IMR-90 (cell line): Measurements from ENCODE around the gene PSMB11. TPM values are rescaled to one million over a fixed set of nuclear protein-coding genes. Genes with fewer than 3 reads are reported as not detected.

Experiments used
- ATAC-seq: fragments of 200-7000 bp; cut with Tn5 transposase; 2 replicates; pipeline ENCODE4 v1.9.1; 2020; ENCODE audit warnings: low read depth, mild to moderate bottlenecking, moderate library complexity
- BruUV-seq: library from RNA; stranded (reverse); fragments of 400-500 nt; replicated peaks from 2 replicates; lab custom pipeline; 2021; lab: Mats Ljungman, UMichigan
- CTCF ChIA-PET: fragments of 300-600 bp; formaldehyde crosslinking; extraction: SDS; loops from one replicate; lab custom pipeline; 2021; ENCODE audit warnings: antibody characterized with exemption; lab: Yijun Ruan, JAX
- POLR2A ChIA-PET: fragments of 300-600 bp; sonication (Branson Sonifier 250); formaldehyde crosslinking; loops from one replicate; lab custom pipeline; 2022; ENCODE audit warnings: antibody characterized with exemption; ENCODE audit not compliant: unreplicated experiment; lab: Charles Lee
- DNase-seq: peaks from one replicate; pipeline ENCODE4 v3.0.0; 2013
- H2AFZ ChIP-seq: replicated peaks from 2 replicates; pipeline ENCODE3; 2013; ENCODE audit warnings: low read length, mild to moderate bottlenecking; ENCODE audit not compliant: poor library complexity
- H2AK5ac ChIP-seq: 2 replicates; pipeline ENCODE4 v1.6.1; 2013; ENCODE audit warnings: low read depth, low read length, inconsistent platforms
- H2AK9ac ChIP-seq: replicated peaks from 2 replicates; pipeline ENCODE3; 2013; ENCODE audit warnings: mild to moderate bottlenecking, low read depth, low read length, moderate library complexity; ENCODE audit not compliant: poor library complexity
- H2BK120ac ChIP-seq: 2 replicates; pipeline ENCODE4 v1.6.1; 2013; ENCODE audit warnings: low read depth, low read length, inconsistent platforms
- H2BK15ac ChIP-seq: 3 replicates; pipeline ENCODE4 v1.6.1; 2013; ENCODE audit warnings: low read depth, low read length, inconsistent platforms
- H2BK20ac ChIP-seq: 2 replicates; pipeline ENCODE4 v1.6.1; 2013; ENCODE audit warnings: low read depth, mild to moderate bottlenecking, inconsistent platforms, low read length, moderate library complexity
- H2BK5ac ChIP-seq: 2 replicates; pipeline ENCODE4 v1.6.1; 2013; ENCODE audit warnings: mild to moderate bottlenecking, low read depth, low read length, inconsistent platforms; ENCODE audit not compliant: poor library complexity, severe bottlenecking
- H3K14ac ChIP-seq: replicated peaks from 2 replicates; pipeline ENCODE4 v1.6.1; 2013; ENCODE audit warnings: low read depth, low read length, inconsistent platforms
- H3K18ac ChIP-seq: 2 replicates; pipeline ENCODE4 v1.6.1; 2013; ENCODE audit warnings: low read depth, low read length, control low read depth
- H3K23ac ChIP-seq: 2 replicates; pipeline ENCODE4 v1.6.1; 2013; ENCODE audit warnings: low read depth, low read length, inconsistent platforms
- H3K27ac ChIP-seq: 2 replicates; pipeline ENCODE4 v1.5.1; 2013; ENCODE audit warnings: mild to moderate bottlenecking, control low read depth, low read length; ENCODE audit not compliant: insufficient read depth
- H3K27me3 ChIP-seq: 2 replicates; pipeline ENCODE4 v1.6.1; 2013; ENCODE audit warnings: low read length; ENCODE audit not compliant: control insufficient read depth, insufficient read depth
- H3K36me3 ChIP-seq: 2 replicates; pipeline ENCODE4 v1.6.1; 2013; ENCODE audit warnings: low read length, mixed read lengths; ENCODE audit not compliant: control insufficient read depth, insufficient read depth
- H3K4ac ChIP-seq: 2 replicates; pipeline ENCODE4 v1.6.1; 2013; ENCODE audit warnings: low read depth, low read length, inconsistent platforms
- H3K4me1 ChIP-seq: 2 replicates; pipeline ENCODE4 v1.6.1; 2013; ENCODE audit warnings: low read length, mixed read lengths; ENCODE audit not compliant: control insufficient read depth, insufficient read depth
- H3K4me2 ChIP-seq: 2 replicates; pipeline ENCODE4 v1.6.1; 2013; ENCODE audit warnings: low read depth, mild to moderate bottlenecking, control low read depth, low read length, moderate library complexity
- H3K4me3 ChIP-seq: 2 replicates; pipeline ENCODE4 v1.5.1; 2013; ENCODE audit warnings: low read depth, mild to moderate bottlenecking, control low read depth, low read length, moderate library complexity; ENCODE audit not compliant: insufficient read depth
- H3K56ac ChIP-seq: 2 replicates; pipeline ENCODE4 v1.6.1; 2013; ENCODE audit warnings: low read length, inconsistent platforms; ENCODE audit not compliant: insufficient read depth; ENCODE audit errors: extremely low read depth
- H3K79me1 ChIP-seq, 2 experiments: 2 replicates each; pipeline ENCODE4 v1.6.1; 2013; ENCODE audit warnings: low read length in 2 of 2, inconsistent platforms in 1 of 2, low read depth in 1 of 2
- H3K9ac ChIP-seq: 2 replicates; pipeline ENCODE4 v1.6.1; 2013; ENCODE audit warnings: low read depth, low read length, control low read depth
- H3K9me1 ChIP-seq: 2 replicates; pipeline ENCODE4 v1.6.1; 2013; ENCODE audit warnings: low read length, inconsistent platforms; ENCODE audit not compliant: insufficient read depth
- H3K9me3 ChIP-seq: 2 replicates; pipeline ENCODE4 v1.6.1; 2013; ENCODE audit warnings: low read length; ENCODE audit not compliant: control insufficient read depth, insufficient read depth
- H4K20me1 ChIP-seq: 2 replicates; pipeline ENCODE4 v1.6.1; 2013; ENCODE audit warnings: low read length, inconsistent platforms; ENCODE audit not compliant: insufficient read depth
- H4K5ac ChIP-seq: 2 replicates; pipeline ENCODE4 v1.6.1; 2013; ENCODE audit warnings: mild to moderate bottlenecking, low read depth, low read length, control low read depth
- H4K8ac ChIP-seq, 2 experiments: 2 replicates each; pipeline ENCODE4 v1.6.1; 2013; ENCODE audit warnings: low read depth in 2 of 2, low read length in 2 of 2, control low read depth in 1 of 2, inconsistent platforms in 1 of 2
- H4K91ac ChIP-seq: 2 replicates; pipeline ENCODE4 v1.6.1; 2013; ENCODE audit warnings: low read depth, low read length, inconsistent platforms; ENCODE audit not compliant: insufficient read depth
- BHLHE40 ChIP-seq: fragments of 150-350 bp; IDR thresholded peaks from 2 replicates; pipeline ENCODE4 v1.6.1; 2016; ENCODE audit warnings: mild to moderate bottlenecking, low read depth, low read length
- CEBPB ChIP-seq: IDR thresholded peaks from 2 replicates; pipeline ENCODE4 v1.6.1; 2012; ENCODE audit warnings: low read depth, low read length, improper control_type of control experiment
- CHD1 ChIP-seq: IDR thresholded peaks from 2 replicates; pipeline ENCODE4 v1.6.1; 2012; ENCODE audit warnings: low read depth, low read length, improper control_type of control experiment
- ELK1 ChIP-seq: fragments of 150-350 bp; IDR thresholded peaks from 2 replicates; pipeline ENCODE4 v1.6.1; 2016; ENCODE audit warnings: low read depth, mild to moderate bottlenecking, low read length, moderate library complexity, borderline replicate concordance
- FOS ChIP-seq: fragments of 150-350 bp; IDR thresholded peaks from 2 replicates; pipeline ENCODE4 v1.6.1; 2016; ENCODE audit warnings: low read depth, low read length
- MAFK ChIP-seq: IDR thresholded peaks from 2 replicates; pipeline ENCODE4 v1.6.1; 2012; ENCODE audit warnings: low read depth, low read length, improper control_type of control experiment
- MAZ ChIP-seq: IDR thresholded peaks from 2 replicates; pipeline ENCODE4 v1.6.1; 2012; ENCODE audit warnings: low read depth, mild to moderate bottlenecking, low read length, improper control_type of control experiment, moderate library complexity, borderline replicate concordance
- NFE2L2 ChIP-seq: fragments of 150-350 bp; IDR thresholded peaks from 2 replicates; pipeline ENCODE4 v1.6.1; 2016; ENCODE audit warnings: low read depth, mild to moderate bottlenecking, low read length
- RAD21 ChIP-seq: IDR thresholded peaks from 2 replicates; pipeline ENCODE4 v1.6.1; 2012; ENCODE audit warnings: low read length, improper control_type of control experiment
- RCOR1 ChIP-seq: IDR thresholded peaks from 2 replicates; pipeline ENCODE4 v1.6.1; 2012; ENCODE audit warnings: mild to moderate bottlenecking, low read length, improper control_type of control experiment; ENCODE audit not compliant: insufficient replicate concordance
- RFX5 ChIP-seq: IDR thresholded peaks from 2 replicates; pipeline ENCODE4 v1.8.0; 2012; ENCODE audit warnings: low read depth, mild to moderate bottlenecking, low read length, moderate library complexity
- SMC3 ChIP-seq: fragments of 150-350 bp; IDR thresholded peaks from 2 replicates; pipeline ENCODE4 v1.6.1; 2016; ENCODE audit warnings: low read depth, mild to moderate bottlenecking, antibody characterized with exemption, low read length, moderate library complexity
- WGBS, 2 experiments: methylation state at CpG; one replicate each; pipeline versions ENCODE4 v1.1.5 to v1.1.7; 2013; ENCODE audit warnings: missing lambda C conversion rate in 2 of 2; ENCODE audit not compliant: insufficient read length in 1 of 2; ENCODE audit errors: extremely low coverage in 2 of 2; 5-methylcytosine and 5-hydroxymethylcytosine counted together
- dilution Hi-C: fragments of 300-500 bp; cut with HindIII; formaldehyde crosslinking; loops from one replicate; pipeline ENCODE4 v1.14.3; 2018; ENCODE audit warnings: low sequenced_read_pairs; ENCODE audit not compliant: unreplicated experiment
- in situ Hi-C: fragments of 300-500 bp; cut with MboI; formaldehyde crosslinking; loops from 3 replicates; pipeline ENCODE4 v1.14.3; 2019; ENCODE audit warnings: low sequenced_read_pairs, inconsistent platforms, mixed read lengths
- intact Hi-C: fragments of 100-400 bp; cut with micrococcal nuclease; formaldehyde crosslinking; loops from 2 replicates; pipeline ENCODE4 v1.10.0; 2022
- polyA plus RNA-seq, 3 experiments: library from polyadenylated mRNA; depleted of rRNA; stranded (reverse); fragments of >200 nt; gene quantifications; 2 replicates each; pipeline ENCODE4 v1.2.3, GENCODE V29; 2012; ENCODE audit warnings: low replicate concordance in 1 of 3
- total RNA-seq: library from RNA; depleted of rRNA; stranded (reverse); fragments of >200 nt; gene quantifications from 2 replicates; pipeline ENCODE4 v1.2.3, GENCODE V29; 2012
- TF ChIP-seq, protein P1 (sequence below): conservative IDR thresholded peaks from 2 replicates; pipeline ENCODE4 v1.5.1; 2012; ENCODE audit warnings: mild to moderate bottlenecking, low read depth, low read length, improper control_type of control experiment
- TF ChIP-seq, protein P2 (sequence below): fragments of 150-350 bp; IDR thresholded peaks from 2 replicates; pipeline ENCODE4 v1.6.1; 2017; ENCODE audit warnings: mild to moderate bottlenecking, antibody characterized with exemption, low read length, low read depth

The PSMB11 gene
- total and polyA plus RNA-seq, 2 of the 4 experiments (the other 2 are of a cell fraction), result not detected

GRCh38 chr14:23062002-23062401, 20.0 kb downstream of the PSMB11 start:
- CTCF ChIA-PET, result interaction anchor here (0.6 to 1.8 kb wide), 5 partner anchors 13 to 176 kb away, joined by 3 to 8 read pairs (median 3); partner anchors contain the start of gene RNF212B
- TF ChIP-seq ELK1, result no peak
- no peak for TF ChIP-seq CHD1
- no peak for TF ChIP-seq MAFK
- peak; percentile 74; the same call in 1 of the 2 replicates for TF ChIP-seq FOS
- no peak for TF ChIP-seq NFE2L2
- TF ChIP-seq, protein P1, sequence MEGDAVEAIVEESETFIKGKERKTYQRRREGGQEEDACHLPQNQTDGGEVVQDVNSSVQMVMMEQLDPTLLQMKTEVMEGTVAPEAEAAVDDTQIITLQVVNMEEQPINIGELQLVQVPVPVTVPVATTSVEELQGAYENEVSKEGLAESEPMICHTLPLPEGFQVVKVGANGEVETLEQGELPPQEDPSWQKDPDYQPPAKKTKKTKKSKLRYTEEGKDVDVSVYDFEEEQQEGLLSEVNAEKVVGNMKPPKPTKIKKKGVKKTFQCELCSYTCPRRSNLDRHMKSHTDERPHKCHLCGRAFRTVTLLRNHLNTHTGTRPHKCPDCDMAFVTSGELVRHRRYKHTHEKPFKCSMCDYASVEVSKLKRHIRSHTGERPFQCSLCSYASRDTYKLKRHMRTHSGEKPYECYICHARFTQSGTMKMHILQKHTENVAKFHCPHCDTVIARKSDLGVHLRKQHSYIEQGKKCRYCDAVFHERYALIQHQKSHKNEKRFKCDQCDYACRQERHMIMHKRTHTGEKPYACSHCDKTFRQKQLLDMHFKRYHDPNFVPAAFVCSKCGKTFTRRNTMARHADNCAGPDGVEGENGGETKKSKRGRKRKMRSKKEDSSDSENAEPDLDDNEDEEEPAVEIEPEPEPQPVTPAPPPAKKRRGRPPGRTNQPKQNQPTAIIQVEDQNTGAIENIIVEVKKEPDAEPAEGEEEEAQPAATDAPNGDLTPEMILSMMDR, result 0 out of 2 replicates have a peak, but pooled peaks have one; percentile 11
- no peak for TF ChIP-seq RFX5
- TF ChIP-seq, protein P2, sequence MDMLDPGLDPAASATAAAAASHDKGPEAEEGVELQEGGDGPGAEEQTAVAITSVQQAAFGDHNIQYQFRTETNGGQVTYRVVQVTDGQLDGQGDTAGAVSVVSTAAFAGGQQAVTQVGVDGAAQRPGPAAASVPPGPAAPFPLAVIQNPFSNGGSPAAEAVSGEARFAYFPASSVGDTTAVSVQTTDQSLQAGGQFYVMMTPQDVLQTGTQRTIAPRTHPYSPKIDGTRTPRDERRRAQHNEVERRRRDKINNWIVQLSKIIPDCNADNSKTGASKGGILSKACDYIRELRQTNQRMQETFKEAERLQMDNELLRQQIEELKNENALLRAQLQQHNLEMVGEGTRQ, result peak; percentile 62
- TF ChIP-seq MAZ, result peak; percentile 79; the same call in 1 of the 2 replicates
- no peak for TF ChIP-seq SMC3
- no peak for TF ChIP-seq RAD21
- TF ChIP-seq BHLHE40, result peak; percentile 96
- peak; percentile 80 for TF ChIP-seq CEBPB
- no peak for TF ChIP-seq RCOR1

More at GRCh38 chr14:23062002-23062401, 20.0 kb downstream of the PSMB11 start:
- no peak overlapping the region for H3K9ac ChIP-seq
- no peak overlapping the region for H4K5ac ChIP-seq
- peak overlapping the region; percentile 44; the same call in 1 of the 2 replicates for H3K56ac ChIP-seq
- H3K4ac ChIP-seq, result peak overlapping the region; percentile 79
- H3K9me1 ChIP-seq, result peaks cover 8% of the 10 kb centered on the region; the same call in 1 of the 2 replicates
- DNase-seq (peak; percentile 95), ATAC-seq (peak; percentile 54)
- peak overlapping the region; percentile 6; the same call in 1 of the 2 replicates for H3K4me2 ChIP-seq
- in situ Hi-C loops (loop anchor here (10.0 kb wide), 1 partner anchor 507 kb away; no protein-coding TSS in a partner anchor), intact Hi-C loops (loop anchor here (2.0 kb wide), 1 partner anchor 133 kb away; the partner anchor contains the start of gene PRMT5), dilution Hi-C loops (no loop called here)
- no CpG with 5 or more reads among the region's 4 CpGs for WGBS, 2 experiments
- POLR2A ChIA-PET, result interaction anchor here (0.6 to 1.7 kb wide), 4 partner anchors 10 to 134 kb away, joined by 4 to 12 read pairs (median 7); no protein-coding TSS in a partner anchor
- H4K20me1 ChIP-seq, result peaks cover 30% of the 10 kb centered on the region
- peak overlapping the region; percentile 20; the same call in 1 of the 2 replicates for H3K14ac ChIP-seq
- BruUV-seq, result no TSS peak
- H3K23ac ChIP-seq, result no peak overlapping the region
- H3K9me3 ChIP-seq, result no peaks in the 10 kb centered on the region
- peak overlapping the region; percentile 30 to 58; a peak in 3 of 4 replicates for H4K8ac ChIP-seq
- H3K4me3 ChIP-seq, result no peak overlapping the region
- H2AK5ac ChIP-seq, result peak overlapping the region; percentile 85
- H3K18ac ChIP-seq, result 0 out of 2 replicates have a peak overlapping the region, but pooled peaks have one; percentile 0
- H3K4me1 ChIP-seq, result peaks cover 11% of the 10 kb centered on the region
- H3K27ac ChIP-seq, result peak overlapping the region; percentile 61
- H2AK9ac ChIP-seq, result peak overlapping the region; percentile 51
- peak overlapping the region; percentile 66 for H2BK20ac ChIP-seq
- no peaks in the 10 kb centered on the region for H3K27me3 ChIP-seq
- peaks cover 21 to 61% of the 10 kb centered on the region in 2 experiments for H3K79me1 ChIP-seq
- peak overlapping the region; percentile 62; the same call in 2 of the 3 replicates for H2BK15ac ChIP-seq
- peaks cover 67% of the 10 kb centered on the region for H3K36me3 ChIP-seq
- peak overlapping the region; percentile 63 for H2BK120ac ChIP-seq
- no peak overlapping the region for H2AFZ ChIP-seq
- peak overlapping the region; percentile 53 for H4K91ac ChIP-seq
- H2BK5ac ChIP-seq, result peak overlapping the region; percentile 73
